ENCODE results near the gene FHIT.

Gene FHIT

GRCh38 chr3:59886790-59887189 lies 1364.5 kb downstream of the FHIT start:
- DNase-seq = no peak

DNA sequence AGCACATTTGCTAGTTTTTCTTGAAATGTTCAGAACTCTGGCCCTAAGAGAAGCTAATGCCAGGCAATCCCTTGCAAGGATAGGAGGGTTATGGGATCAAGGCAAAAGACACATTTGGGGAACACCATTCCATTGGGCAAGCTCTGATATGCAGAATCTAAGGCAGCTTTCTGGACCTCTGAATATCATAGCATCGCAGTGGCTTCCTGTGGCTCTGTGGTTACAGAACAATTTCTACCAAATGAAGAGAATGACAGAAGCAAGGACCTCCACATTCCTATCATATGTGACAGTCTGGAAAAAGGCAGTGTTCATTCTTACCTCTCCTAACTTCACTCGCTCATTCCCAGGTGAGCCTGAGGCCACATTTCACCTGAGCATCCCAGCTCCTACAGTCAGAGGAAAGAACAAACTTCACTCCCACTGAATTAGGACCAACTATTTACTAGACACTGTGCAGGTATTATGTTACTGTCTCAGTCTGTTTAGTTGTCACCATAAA lies 1365.3 kb downstream of the FHIT start:
- no peak for DNase-seq

DNA sequence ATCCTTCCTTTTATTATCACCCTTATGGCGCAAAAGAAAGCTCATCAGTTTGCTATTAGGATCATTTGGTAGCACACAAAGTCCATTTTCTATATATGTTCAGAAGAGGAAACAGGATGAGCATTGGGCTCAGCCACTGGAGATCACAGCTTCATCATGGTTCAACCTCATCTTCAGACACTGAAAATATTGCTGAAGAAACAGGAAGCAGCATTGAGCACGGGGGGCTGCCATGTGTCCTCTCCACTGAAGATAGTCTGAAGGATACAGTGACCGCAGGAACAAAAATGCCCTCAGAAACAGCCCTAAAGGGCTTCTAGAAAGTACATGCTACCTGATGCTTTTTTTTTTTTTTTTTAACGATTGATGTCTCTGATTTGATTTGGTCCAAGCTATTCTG lies 1366.2 kb downstream of the FHIT start:
- DNase-seq = no peak

DNA sequence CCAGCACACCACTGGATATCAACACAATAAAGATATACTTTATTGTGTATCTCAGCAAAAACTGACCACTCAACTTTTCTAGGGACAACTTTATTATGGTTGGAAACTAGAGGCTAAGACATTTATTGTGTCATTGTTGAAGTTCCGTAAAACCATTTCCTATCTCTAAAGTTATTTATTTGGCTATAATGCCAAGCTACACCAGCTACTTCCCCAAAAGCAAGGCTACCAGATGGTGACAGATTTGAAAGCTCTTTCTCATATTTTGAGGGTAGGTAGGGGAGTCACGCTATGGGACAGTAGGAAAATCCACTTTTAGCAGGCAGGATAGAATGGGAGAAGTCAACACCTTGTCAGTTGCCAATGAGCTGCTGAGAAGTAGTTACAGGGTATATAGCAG lies 1366.8 kb downstream of the FHIT start:
- peak in 1 of 2 experiments; percentile 2 for DNase-seq

GRCh38 chr3:59882746-59883145 lies 1368.5 kb downstream of the FHIT start:
- no peak for DNase-seq

DNA sequence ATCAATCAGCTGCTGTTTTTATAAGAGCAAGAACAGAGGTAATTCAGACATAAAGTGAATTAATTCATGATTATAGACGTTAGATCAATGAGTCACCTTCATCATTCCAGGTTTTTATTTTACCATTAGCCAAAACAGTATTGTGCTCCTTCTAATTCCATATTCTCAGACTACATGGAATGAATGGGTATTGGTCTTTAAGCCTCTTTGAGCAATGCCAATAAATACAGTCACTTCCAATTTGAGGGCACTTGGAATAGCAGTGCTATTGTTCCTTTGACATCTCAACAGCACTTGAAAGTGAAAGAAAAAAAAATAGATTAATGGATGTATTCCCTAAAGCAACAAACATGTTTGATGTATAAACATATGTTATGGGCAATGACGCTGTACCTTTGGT lies 1370.5 kb downstream of the FHIT start:
- no peak for DNase-seq

- DNase-seq = no peak
These were observed 1372.1 kb downstream of the FHIT start for GRCh38 chr3:59879031-59879581.

DNA sequence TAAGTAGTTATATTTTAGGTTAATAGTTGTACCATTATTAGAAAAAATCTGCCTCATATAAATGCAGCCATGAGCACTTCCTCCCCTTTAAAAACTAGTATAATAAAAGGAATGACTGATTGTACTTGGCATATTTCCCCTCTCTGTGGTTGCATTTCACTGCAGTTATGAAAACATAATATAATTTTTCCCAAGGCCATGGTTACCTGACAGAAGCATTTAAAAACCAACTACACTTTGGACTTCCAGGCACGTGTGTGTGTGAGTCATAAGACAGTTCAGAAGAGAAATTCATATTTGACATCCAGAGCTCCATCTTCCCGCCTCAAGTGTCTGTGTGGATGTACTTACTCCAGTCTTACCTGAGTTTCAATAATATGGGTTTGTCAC lies 1373.2 kb downstream of the FHIT start:
- DNase-seq = no peak

- no peak for DNase-seq
These were observed 1373.8 kb downstream of the FHIT start for GRCh38 chr3:59877263-59878037.

DNA sequence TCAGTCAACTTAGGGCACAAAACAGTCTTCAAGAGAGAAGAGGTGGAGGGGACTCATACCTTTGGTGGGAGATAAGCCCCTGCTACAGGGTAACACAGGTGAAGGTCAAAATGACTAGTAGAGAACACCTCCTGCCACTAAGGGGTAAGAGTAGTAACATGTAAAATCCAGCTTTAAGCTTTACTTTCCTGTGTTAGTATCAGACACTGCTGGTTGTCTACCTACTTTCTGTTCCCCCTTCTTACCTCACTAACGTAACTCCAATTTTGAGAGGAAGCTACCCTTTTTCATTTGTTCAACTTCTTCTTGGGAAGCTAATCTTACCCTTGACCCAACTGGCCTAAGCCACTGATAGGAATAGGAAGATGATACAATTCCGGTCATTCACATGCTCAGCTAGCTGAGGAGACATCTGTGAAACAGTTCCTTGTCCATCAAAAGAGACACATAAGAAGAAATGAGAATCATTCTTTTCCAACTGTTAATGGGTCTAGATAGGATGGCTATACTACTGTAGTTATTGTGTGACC lies 1374.7 kb downstream of the FHIT start:
- DNase-seq = no peak

GRCh38 chr3:59873576-59874230 lies 1377.5 kb downstream of the FHIT start:
- DNase-seq = no peak

- no peak for DNase-seq
These were observed 1379.1 kb downstream of the FHIT start for GRCh38 chr3:59872128-59872527.

GRCh38 chr3:59867185-59868002 lies 1383.9 kb downstream of the FHIT start:
- DNase-seq = no peak

DNA sequence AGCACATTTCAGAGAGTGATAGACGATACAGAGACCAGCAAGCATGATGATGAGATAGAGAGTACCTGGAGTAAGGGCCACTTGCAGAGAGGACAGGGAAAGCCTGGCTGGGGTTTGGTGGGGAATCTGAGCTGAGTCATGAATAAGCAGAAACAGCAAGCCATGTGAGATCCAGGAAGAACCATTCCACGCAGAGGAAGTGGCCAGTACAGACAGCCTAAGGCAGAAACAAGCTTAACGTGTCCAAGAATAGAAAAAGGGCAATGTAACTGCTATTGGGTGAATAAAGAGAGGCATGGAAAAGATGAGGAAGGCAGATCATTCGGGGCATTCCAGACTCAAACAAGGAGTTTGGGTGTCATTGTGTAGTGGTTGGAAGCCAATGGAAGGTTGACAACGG lies 1385.2 kb downstream of the FHIT start:
- no peak for DNase-seq

DNA sequence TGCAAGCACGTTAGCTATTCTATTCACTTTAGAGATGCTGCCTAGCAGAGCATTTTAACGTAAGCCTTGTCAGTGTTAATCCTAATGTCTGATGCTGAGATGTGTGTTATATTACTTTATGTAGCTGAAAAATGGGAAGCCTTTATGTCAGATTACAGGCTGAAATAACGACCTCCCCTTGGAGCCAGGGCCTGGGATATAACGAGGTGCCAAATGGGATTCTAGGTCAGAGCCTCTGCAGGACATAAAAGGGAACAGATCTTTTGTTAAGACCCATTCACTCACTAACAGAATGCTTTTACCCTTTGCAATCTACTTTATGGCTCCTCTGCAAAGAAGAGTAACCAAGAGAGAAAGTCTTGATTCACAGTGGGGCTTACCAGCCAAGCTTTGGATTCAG lies 1385.9 kb downstream of the FHIT start:
- DNase-seq = no peak

- DNase-seq = no peak
These were observed 1388.6 kb downstream of the FHIT start for GRCh38 chr3:59862686-59863085.

DNA sequence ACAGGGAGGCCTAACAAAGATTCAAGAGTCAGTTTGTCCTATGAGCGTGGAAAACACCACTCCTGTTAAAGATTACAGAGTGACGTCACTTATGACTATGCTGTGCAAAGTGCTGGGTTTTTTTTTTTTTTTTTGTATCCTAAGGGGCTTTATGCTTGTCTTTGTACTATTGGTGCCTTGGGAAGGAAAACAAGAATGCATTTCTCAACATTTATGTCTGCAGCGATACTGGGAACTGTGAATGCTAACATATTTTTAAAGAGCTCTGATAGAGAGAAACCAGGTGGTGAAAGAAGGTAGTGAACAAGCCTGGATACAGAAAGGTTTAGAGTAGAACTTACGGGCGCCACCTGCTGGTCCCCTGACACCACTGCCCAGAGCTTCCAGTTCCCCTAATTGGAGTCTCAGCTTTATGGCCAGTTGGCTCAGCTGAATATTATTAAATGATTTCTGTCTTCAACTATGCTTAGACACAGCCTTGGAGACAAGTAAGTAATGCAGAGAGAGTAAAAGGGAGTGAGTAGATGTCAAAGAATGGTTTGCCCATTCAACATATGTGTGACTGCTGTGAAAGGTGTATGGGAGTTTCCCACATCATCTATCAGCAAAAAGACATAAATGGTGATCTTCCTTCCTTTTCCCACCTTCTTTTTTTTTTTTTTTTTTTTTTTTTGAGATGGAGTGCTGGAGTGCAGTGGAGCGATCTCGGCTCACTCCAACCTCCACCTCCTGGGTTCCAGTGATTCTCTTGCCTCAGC lies 1393.5 kb downstream of the FHIT start:
- DNase-seq = peak; percentile 49 to 80

DNA sequence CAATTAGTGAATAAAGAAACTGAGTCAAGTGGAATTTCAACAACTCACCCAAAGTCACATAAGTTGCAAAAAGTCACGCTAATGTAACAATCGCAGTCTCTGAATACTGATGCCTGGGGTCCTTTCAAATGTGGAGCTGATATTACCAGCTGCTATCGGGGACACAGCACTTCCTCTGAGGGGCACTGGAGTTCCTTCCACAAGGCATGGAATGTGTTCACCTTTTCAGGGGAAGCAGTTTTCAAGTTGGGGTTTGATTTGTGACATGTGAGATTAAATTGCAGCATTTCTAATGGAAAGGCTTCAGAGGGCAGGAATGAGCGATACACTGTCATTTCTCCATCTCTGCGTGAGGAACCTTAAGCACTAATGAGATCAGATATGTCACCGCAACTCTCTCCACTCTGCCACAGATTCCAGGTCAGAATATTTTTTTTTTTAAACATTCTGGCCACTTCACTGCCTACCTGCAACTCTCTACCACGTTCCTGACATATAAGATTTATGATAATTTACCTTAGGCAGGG lies 1394.3 kb downstream of the FHIT start:
- DNase-seq = peak in 1 of 2 experiments; percentile 23

DNA sequence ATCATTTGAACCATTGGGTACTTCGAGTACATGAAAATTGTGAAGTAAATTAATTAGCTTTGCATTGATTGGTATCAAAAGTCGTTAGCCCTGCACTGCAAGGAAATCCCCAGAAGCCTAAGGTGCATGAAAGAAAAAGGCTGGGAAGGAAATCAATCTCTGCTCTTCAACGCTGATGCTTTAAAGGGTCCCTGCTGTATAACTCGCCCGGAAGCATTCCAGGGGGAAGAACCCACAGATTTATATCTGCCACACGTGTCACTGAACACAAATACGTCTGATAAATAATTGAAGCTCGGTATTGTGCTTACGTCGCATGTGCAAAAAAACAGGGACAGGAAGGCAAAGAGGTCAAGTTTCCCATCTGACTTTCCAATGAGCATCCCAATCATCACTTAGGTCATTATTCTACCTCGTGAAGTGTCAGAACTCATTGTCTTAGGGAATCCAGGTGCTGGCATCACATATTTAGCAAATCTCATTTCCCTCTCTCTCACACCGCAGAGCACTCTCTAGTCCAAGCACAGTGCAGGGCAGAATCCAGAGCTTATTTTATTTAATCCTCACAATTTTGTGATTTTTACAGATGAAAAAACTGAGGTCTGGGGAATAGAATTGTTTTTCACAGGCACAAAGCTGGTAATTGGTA lies 1397.1 kb downstream of the FHIT start:
- no peak for DNase-seq

- no peak for DNase-seq
These were observed 1400.8 kb downstream of the FHIT start for GRCh38 chr3:59850417-59850816.

DNA sequence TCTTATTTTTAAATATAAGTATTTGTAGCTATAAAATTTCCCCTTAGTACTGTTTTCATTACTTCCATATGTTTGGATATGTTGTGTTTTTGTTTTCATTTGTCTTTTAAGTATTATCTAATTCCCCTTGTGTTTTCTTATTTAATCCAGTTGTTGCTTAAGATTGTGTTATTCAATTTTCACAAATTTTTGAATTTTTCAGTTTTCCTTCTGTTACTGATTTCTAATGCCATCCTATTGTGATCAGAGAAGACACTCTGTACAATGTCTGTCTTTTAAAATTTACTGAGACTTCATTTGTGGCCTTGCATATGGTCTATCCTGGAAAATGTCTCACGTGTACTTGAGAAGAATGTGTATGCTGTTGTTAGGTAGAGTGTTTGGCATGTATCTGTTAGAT lies 1405.9 kb downstream of the FHIT start:
- no peak for DNase-seq

Measured in NCI-H524 (cell line).